GM18907 (cell line): ENCODE measurements around the gene GINS2.

Experiments used
- ATAC-seq: cut with Tn5 transposase; IDR thresholded peaks from one replicate; pipeline ENCODE4 v1.9.1; 2021; ENCODE audit warnings: mild to moderate bottlenecking, moderate library complexity; ENCODE audit not compliant: unreplicated experiment

GINS2 gene

DNA sequence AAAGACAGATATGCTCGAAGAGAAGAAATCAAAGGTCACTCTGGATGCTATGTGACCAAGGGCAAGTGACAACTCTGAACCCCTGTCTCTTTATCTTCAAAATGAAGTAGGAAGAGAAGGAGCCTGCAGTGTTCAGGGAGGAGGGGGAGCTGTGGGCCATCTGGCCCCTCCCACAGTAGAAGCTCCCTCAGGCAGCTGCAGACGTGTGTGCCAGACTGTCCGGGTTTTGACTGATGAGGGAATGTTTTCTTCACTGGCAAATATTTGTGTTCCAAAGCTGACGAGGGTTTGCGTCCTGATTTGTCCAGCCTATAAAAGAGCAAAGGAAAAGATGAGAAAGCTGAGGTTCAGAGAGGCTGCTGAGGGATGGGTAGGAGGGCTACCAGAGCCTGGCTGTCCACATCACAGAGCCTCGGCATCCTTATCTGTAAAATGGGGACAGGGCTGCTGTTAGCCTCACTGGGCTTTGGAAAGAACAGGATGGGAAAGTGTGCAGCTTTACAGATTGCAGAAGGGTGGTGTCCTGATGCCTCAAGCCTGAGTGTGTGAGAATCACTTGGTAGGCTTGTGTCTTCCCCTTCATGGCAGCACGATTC lies 1.8 kb upstream of the GINS2 start:
- no peak for ATAC-seq

DNA sequence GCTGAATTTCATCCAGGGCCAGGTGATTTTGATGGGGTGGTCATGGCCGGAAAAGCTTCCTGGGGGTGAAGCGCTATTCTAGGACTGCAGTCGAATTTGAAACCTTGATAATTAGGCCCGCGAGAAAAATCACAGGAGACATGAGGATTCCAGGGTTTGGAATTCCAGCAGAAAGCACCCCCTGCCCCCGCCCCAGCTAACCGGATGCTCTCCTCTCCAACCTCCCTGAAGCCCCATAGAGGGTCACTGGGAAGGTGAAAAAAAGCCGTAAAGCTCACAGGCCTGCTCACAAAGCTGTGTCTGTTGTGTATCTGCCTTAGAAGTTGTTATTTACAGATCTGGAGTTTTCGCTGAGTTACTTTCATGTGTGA lies 1.2 kb upstream of the GINS2 start:
- ATAC-seq: no peak

DNA sequence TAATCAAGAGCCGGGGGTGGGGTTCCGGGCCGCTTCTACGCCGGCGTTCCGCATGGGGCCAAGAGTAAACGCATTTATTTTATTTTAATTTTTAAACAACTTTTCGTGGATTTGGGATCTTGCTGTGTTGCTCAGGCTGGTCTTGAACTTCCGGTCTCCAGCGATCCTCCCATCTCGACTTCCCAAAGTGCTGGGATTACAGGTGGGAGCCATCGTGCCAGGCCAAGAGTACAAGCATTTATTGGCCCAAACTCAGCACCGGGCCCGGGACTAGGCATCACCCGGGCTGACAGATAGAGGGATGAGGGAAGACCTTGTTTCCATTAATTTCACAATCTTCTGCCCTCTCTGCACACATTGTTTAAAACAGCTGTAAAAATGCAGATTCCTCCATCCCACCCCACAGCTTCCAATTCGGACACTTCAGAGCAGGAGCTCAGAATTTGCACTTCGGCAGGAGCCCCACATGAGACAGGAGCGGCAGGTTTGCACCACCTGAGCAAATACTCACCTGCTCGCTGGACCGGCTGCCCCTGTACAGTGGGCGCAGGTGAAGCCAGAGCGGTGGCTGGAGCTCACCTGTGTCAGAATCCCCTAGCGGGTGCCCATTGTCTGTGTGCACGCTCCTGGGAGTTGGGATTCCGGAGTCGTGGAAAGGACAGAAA lies 663 bp upstream of the GINS2 start:
- ATAC-seq: no peak

DNA sequence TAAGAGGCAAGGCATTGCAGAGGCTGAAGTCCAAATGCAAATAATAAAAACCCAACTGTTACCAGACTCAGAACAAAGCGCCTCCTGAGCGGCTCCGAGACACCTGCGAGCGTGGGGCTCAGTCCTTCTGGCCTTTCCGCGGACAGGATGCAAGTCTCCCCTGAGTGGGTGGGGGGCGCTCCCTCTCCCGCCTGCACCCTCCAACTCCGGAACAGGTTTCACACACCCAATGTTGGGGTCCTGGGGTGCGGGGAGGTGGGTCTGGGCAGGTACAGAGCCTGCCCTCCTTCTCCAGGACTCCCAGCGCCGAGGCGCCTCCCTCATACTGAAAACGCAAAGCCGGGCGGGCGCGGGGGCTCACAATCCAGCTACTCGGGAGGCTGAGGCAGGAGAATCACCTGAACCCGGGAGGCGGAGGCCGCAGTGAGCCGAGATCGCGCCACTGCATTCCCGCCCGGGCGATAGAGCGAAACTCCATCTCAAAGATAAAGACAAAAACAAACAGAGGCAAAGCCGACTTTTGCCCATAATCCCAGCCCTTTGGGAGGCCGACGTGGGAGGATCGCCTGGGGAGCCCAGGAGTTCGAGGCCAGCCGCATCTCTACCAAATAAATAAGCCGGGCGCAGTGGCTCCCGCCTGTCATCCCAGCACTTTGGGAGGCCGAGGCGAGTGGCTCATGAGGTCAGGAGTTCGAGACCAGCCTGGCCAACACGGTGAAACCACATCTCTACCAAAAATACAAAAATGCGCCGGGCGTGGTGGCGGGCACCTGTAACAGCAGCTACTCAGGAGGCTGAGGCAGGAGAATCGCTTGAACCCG lies 893 bp downstream of the GINS2 start:
- no peak for ATAC-seq

DNA sequence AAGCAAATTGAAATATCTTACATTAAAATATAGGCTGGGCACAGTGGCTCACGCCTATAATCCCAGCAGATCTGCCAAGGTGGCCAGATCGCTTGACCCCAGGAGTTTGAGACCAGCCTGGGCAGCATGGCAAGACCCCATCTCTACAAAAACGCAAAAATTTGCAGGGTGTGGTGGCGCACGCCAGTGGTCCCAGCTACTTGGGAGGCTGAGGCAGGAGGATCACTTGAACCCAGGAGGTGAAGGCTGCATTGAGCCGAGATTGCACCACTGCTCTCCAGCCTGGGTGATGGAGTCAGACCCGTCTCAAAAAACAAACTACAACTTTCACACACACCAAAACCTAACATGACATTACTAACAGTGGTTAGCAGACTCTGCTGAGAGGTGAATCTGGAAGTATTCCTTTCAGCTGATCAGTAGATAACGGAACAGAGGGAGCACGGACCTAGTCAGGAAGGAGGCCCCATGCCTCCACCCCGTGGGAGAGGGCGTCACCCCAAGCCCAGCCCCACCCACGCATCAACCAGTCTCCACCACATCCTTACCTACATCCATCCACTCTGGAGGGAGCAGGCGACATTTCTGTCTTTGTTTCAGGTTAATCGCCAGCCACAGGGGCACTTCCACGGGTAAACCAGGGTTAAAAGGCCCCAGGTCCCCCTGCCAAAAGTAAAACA lies 1.7 kb downstream of the GINS2 start:
- ATAC-seq: no peak

DNA sequence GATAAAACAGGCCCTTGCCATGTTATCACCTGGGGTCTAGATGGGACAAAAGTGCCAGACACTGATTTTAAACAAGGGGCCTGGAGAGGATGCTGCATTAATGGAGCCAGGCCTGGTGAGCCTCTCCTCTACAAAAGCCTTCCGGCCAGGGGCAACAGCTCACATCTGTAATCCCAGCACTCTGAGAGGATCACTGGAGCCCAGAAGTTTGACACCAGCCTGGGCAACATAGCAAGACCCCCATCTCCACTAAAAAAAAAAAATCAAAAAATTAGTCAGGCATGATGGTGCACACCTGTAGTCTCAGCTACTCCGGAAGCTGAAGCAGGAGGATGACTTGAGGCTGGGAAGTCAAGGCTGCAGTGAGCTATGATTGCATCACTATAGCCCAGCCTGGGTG lies 3.5 kb downstream of the GINS2 start:
- no peak for ATAC-seq

DNA sequence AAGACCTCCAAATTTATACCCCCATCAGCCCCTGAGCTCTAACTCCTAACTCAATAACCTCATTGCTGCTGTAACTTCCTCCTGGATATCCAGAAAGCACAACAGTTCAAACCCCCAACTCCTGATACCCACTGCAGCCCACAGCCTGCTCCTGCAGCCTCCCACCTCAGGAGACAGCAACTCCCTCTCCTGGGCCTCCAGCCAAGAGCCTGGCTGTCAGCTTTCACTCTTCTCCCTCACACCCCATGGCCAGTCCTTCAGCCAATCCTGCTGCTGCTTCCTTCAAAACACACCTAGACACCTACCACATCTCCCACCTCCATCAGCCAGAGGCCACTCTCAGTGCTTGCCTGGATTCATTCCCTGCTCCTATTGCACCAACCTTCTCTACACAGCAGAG lies 5.4 kb downstream of the GINS2 start:
- no peak for ATAC-seq

DNA sequence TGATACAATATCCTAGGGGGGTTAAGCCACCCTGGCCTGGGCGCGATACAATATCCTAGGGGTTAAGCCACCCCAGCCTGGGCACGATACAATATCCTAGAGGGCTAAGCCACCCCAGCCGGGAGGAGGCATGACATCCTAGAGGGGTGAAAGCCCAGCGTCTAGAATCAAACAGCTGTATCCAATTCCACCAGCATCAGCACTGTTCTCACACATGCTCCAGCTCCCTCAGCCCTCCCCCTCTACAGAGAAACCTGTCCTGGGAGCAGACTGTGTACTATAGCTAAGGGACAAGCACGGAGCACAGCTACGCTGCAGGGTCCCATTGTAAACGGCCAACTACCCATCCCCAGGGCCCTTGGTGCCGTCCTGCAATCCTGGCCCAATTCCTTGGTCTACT lies 6.2 kb downstream of the GINS2 start:
- no peak for ATAC-seq

DNA sequence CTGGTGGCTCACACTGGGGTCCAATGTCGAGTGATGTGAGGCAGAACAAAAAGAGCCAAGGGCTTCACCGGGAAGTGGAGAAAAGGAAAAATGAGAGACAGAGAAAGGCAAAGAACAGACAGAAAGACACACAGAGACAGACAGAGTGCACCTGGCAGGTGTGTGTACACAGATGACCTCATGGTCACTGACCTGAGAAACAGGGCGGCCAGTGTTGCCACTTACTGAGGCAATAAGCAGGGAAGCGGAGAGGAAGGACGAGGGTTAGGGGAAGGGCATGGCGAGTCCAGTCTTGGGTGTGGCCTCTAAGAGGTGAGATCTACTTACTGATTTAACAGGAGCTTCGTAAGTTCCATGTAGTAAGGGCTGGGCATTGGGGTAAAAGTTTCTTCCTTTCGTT lies 7.5 kb downstream of the GINS2 start:
- no peak for ATAC-seq

DNA sequence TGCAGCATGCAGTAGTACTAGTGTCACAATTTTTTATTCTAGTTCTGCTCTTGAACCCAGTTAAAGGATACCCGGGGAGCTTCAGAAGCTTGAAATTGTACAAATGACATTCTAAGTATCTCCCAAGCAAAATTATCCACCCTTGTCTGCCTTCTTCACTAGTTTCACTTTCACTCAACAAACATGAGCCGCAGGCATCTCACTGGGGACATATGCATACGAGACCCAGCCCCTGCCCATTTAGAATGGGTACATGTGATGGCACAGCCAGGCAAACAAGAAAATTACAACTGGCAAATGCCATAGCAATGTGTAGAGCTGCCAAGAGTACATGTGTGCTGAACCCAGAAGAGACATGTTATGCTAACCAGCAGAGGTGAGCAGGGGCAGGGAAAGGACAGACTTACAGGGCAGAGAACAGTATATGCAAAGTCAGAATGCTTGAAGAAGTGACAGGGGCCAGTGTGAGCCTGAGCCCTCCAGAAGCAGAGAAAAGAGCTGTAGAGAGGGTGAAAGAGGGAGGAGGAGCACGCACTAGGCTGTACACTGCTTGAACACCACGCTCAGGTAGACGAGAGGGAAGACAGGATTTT lies 8.3 kb downstream of the GINS2 start:
- ATAC-seq: no peak

DNA sequence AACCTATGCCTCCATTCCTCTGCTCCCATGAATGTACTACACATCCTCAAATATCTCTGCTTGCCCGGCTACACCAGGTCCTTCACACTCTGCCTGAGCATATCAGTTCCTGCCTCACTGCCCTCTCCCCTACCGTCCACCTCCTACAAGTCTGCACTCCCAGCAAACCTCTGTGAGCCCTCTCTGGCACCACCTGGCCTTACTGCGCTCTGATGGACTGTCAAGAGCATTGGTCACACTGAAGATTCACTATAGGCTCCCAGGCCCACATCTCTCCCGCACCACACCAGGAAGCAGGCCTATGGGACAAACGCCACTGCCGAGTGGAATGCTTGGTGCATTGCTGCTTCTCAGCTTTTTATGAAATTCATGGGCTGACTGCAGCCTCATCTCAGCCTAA lies 8.9 kb downstream of the GINS2 start:
- ATAC-seq: no peak

DNA sequence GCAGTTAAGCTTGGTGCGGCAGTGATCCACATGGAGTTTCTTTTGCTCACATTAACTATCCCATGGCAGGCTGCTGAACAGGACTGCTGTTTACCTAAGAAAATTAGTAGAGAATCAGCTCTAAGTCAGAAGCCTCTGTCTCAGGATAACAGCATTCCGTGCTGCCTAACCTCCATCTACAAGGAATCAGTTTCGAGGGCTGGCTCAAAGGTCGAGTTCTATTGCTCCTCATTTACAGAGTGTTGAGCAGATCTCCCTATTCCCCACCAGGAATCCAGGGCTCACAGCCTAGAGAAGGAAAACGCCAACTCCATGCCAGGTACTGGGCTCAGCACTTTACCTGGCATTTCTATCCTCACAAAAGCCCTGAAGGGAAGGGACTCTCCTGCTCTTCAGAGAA lies 9.9 kb downstream of the GINS2 start:
- no peak for ATAC-seq

DNA sequence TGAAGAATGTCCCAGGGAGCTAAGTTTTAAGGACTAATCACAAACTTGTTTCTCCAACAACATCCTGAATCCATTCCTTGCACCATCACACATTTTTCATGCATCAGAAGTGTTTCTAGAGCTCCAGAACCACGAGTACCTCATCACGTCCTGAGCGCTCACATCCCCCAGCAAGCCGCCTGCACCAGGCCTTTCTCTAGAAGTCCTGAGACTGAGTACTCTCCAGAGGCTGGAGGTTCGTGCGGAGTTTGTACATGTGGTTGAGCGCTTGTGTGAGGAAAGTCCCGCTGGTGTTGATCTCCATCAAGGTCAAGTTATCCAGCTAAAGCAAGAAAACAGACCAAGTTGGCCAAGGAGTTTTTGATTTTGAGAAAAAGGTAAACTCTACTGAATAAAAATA lies 10.7 kb downstream of the GINS2 start:
- ATAC-seq: no peak

DNA sequence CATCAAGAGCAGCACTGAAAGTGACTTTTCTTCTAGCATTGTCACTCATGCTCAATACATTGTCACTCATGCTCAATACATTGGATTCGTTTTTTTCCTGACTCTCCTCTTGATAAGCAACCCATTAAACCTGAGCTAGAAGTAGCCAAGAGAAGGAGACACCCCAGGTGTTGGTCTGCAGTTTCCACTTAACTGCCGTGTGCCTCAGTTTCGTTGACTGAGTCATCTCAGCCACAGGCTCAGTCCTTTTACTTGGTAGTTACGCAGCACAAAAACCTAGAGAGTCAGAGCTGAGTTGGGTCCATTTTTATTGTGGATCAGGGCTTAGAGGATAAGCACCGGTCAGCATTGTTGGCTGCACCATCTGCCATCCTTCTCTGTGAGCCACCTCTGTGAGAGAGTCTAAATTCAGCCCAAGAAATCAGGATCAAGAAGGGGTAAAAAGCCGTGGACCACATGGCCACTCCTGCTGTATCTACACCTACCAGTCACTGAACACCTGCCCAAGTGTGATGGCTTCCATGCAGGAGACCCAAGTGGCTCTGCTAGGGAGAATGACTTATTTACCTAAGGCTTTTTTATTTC lies 11.3 kb downstream of the GINS2 start:
- no peak for ATAC-seq

DNA sequence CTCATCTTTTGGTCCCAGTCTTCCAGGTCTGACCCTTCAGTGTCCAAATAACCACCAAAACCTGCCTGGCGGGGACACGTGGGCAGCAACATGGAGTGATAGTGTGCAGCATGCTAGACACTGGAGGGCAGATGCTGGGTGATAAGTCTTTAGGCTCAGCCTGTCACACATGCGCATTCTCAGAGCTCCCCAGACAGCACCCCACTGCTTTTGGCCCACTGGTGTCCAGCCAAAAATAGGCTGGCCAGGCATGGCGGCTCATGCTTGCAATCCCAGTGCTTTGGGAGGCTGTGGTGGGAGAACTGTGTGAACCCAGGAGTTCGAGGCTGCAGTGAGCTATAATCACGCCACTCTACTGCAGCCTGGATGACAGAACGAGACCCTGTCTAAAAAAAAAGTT lies 12.3 kb downstream of the GINS2 start:
- no peak for ATAC-seq

DNA sequence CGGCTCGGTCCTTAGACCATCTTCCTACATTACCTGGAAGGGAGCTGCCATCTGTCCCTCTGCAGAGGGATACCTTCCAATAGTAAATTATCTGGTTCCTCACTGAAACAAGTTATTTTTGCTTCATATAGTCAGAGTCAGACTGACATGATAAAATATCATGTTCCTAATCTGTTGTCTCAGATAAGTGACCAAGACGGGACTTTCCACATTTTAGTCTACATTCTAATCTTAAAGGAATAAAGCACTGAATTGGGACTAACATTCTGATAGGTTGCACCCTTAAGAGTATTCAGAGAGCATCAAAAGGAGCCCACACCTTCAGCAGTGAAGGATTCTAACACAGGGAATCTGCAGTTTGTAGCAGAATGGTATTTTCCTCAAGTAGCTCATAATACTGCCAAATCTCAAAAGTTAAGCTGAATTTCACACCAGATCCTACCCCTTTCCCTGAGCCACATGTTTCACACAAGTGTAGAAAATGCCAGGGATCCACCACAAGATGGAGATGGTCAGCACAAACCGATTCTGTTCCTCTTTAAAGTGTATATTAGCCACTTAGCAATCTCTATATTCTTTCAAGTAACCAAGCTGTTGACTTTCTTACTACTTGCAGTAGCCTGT lies 13.4 kb downstream of the GINS2 start:
- no peak for ATAC-seq

DNA sequence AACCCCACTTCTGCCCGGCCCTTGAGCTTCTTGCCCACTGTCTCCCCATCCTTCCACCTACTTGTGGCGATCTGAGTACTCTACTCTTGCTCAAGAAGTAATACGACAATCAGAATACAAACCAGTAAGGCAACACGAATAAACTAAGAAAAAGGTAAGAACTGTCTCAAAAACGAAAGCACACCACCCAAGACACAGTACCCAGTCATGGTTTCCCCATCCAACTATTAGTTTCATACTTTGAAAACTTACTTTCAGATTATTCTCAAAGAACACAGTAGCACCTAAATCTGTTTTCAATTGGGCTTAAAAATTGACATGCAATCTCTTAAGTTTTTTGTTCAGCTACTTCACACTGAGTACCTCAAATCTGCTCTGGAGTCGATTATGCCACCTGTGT lies 13.9 kb downstream of the GINS2 start:
- ATAC-seq: no peak

DNA sequence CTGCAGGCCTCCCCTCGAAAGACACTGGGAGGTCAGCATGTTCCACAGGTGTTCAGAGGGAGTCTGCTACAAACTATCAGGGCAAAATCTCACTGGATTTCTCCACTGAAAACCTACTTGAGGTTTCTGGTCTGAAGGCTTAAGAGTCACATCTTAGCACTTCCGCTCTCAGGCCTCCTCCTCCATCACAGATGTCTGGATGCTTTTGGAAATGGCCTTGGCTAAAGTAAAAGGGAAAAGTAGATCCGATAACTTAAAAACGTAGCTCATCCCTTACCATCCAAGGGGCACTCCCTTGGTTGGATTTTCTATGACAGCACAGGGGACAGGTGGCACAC lies 14.4 kb downstream of the GINS2 start:
- ATAC-seq: no peak

DNA sequence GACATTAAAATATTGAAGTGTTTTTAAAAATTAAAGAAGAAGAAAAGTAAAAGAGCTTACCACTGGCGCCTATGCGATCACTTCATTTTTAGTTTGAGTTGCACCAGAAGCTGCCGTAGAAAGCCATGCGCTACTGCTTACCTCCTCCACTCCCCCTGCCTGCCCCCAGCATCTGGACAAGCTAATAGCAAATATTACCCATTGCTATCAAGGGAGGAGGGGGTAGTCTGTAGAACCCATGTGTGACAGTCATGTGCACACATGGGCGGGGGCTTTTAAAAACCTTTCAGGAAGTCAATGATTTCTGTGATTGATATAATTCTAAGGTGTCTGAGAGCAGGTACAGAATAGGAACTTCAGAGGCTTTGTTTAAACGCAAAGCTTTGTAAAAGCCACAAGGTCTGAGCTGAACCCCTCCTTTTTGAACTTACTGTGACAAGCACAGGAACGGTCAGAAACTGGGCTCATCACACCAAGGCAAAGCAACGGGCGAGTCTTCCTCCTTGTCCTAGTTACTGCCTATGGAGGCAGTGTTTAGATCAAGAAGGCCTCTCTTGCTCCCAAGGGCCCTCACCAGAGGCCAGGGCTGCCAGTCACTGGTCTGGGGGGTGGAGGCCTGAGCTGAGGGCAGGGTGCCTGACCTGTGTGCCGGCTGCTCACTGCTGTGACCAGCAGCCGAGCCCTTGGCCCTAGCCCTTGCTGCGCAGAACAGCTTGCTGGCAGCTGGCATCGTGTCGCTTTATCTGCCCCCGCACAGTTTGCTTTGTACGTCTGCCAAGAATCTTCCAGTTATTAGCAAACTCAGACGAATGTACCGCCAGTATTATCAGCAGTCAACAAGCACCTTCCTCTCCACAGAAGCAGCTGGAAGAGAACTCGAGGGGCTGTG lies 15.0 kb downstream of the GINS2 start:
- ATAC-seq: no peak

DNA sequence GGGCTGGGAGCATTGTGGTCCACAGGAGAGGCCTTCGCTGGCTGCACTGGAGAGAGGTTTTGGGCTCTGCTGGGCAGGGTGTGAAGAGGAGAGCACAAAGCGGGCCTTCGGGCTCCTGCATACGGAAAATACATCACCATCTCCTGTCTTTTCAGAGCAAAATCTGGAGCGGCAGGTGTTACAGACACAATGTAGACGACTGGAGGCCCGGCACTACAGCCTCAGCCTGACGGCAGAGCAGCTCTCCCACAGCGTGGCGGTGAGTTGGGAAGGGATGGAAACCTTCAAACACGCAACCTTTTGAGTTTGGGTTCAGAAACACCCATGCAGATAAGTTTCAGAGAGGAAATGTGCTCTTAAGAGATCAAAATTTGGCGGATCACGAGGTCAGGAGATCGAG lies 17.9 kb downstream of the GINS2 start:
- ATAC-seq: no peak
